ENCODE measurements around the gene SLC9A3.
A peak's percentile ranks its signal among the peaks of the same experiment; 100 is the strongest.

The SLC9A3 gene

GRCh38 chr5:438481-438981, 85.7 kb downstream of the SLC9A3 start:
- no peak for DNase-seq

- DNase-seq, result no peak
Measured at GRCh38 chr5:437281-437771, 86.9 kb downstream of the SLC9A3 start.

GRCh38 chr5:436641-436975, 87.6 kb downstream of the SLC9A3 start:
- DNase-seq, result no peak

GRCh38 chr5:435961-436640, 88.1 kb downstream of the SLC9A3 start:
- DNase-seq, result peak; percentile 19

GRCh38 chr5:435156-435790, 89.0 kb downstream of the SLC9A3 start:
- no peak for DNase-seq

GRCh38 chr5:434443-435146, 89.7 kb downstream of the SLC9A3 start:
- DNase-seq, result no peak

- no peak for DNase-seq
Measured at GRCh38 chr5:433836-434235, 90.4 kb downstream of the SLC9A3 start.

- no peak for DNase-seq
Measured at GRCh38 chr5:432928-433791, 91.1 kb downstream of the SLC9A3 start.

- DNase-seq, result no peak
Measured at GRCh38 chr5:432201-432927, 91.9 kb downstream of the SLC9A3 start.

GRCh38 chr5:431711-432050, 92.6 kb downstream of the SLC9A3 start:
- DNase-seq, result no peak

- peak; percentile 32 for DNase-seq
Measured at GRCh38 chr5:431001-431710, 93.1 kb downstream of the SLC9A3 start.

- DNase-seq, result no peak
Measured at GRCh38 chr5:430214-430925, 93.9 kb downstream of the SLC9A3 start.

GRCh38 chr5:429453-430188, 94.6 kb downstream of the SLC9A3 start:
- no peak for DNase-seq

- DNase-seq, result no peak
Measured at GRCh38 chr5:428754-429452, 95.3 kb downstream of the SLC9A3 start.

GRCh38 chr5:428219-428618, 96.0 kb downstream of the SLC9A3 start:
- DNase-seq, result no peak

GRCh38 chr5:427415-428087, 96.7 kb downstream of the SLC9A3 start:
- no peak for DNase-seq

- DNase-seq, result no peak
Measured at GRCh38 chr5:426392-426976, 97.8 kb downstream of the SLC9A3 start.

GRCh38 chr5:425714-426113, 98.5 kb downstream of the SLC9A3 start:
- DNase-seq, result peak; percentile 37

Measured in OCI-M1 (cell line).